Breast epithelium (tissue), 3 donors: ENCODE measurements around the gene TYK2.

Experiments
- CTCF ChIP-seq, 3 donors: fragments of 450-650 bp; IDR thresholded peaks; one replicate each; pipeline ENCODE4 v1.5.1; 2016 to 2017; ENCODE audit warnings: antibody characterized with exemption in 3 of 3, mild to moderate bottlenecking in 3 of 3, moderate library complexity in 3 of 3
- POLR2A ChIP-seq: fragments of 450-650 bp; IDR thresholded peaks from one replicate; pipeline ENCODE4 v1.6.1; 2016; ENCODE audit warnings: antibody characterized with exemption, mild to moderate bottlenecking, moderate library complexity
- POLR2AphosphoS5 ChIP-seq, 3 donors: sonication (generic); formaldehyde crosslinking; IDR thresholded peaks; one replicate each; pipeline ENCODE4 v1.6.1; 2017; ENCODE audit warnings: antibody characterized with exemption in 3 of 3

- no peak for TF ChIP-seq CTCF (IDR thresholded peaks at IDR 0.05)
- no peak for TF ChIP-seq POLR2A
- TF ChIP-seq POLR2AphosphoS5 (IDR thresholded peaks at IDR 0.05): no peak
These were observed 38.9 kb upstream of the TYK2 start for GRCh38 chr19:10419200-10419645.
